Upper lobe of left lung (tissue), 4 donors: ENCODE measurements around the gene CLDN5.

Experiments used
- POLR2AphosphoS5 ChIP-seq, 2 donors: sonication (generic); formaldehyde crosslinking; IDR thresholded peaks; one replicate each; pipeline ENCODE4 v1.5.1; 2017; ENCODE audit warnings: antibody characterized with exemption in 2 of 2
- TF ChIP-seq, protein P1 (sequence below), 6 experiments: fragments of 450-650 bp in 4 of 6; fragments of 200-600 bp in 2 of 6; sonication (generic) in 2 of 6; IDR thresholded peaks; one replicate each; pipeline ENCODE4 v1.5.1; 2016 to 2019; ENCODE audit warnings: antibody characterized with exemption in 6 of 6

DNA sequence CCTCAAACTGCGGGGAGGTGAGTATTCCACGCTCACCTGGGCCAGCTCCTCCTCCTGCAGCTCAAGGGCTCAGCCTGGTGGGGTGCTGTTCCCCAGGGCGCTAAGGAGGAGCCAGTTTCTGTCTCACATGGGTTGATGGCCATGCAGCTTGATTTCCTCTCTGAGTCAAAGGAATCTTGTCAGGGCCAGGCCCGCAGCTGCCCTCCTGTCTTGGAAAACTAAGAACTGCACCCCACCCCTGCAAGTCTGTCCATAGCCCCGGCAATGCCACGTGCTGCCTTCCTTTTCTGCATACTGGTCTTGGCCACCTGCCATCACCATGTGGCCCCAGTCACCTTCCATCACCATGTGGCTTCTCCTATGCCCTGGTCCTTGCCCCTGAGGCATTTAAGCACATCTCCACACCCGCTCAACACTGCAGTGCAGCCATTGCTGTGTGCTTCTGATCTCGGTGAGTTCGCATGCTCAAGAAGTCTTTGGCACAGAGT, 35.2 kb upstream of the CLDN5 start:
- TF ChIP-seq POLR2AphosphoS5 (IDR thresholded peaks at IDR 0.05), result no peak
- TF ChIP-seq, protein P1, sequence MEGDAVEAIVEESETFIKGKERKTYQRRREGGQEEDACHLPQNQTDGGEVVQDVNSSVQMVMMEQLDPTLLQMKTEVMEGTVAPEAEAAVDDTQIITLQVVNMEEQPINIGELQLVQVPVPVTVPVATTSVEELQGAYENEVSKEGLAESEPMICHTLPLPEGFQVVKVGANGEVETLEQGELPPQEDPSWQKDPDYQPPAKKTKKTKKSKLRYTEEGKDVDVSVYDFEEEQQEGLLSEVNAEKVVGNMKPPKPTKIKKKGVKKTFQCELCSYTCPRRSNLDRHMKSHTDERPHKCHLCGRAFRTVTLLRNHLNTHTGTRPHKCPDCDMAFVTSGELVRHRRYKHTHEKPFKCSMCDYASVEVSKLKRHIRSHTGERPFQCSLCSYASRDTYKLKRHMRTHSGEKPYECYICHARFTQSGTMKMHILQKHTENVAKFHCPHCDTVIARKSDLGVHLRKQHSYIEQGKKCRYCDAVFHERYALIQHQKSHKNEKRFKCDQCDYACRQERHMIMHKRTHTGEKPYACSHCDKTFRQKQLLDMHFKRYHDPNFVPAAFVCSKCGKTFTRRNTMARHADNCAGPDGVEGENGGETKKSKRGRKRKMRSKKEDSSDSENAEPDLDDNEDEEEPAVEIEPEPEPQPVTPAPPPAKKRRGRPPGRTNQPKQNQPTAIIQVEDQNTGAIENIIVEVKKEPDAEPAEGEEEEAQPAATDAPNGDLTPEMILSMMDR (IDR thresholded peaks at IDR 0.05), result no peak
